NCI-H2196 (cell line): ENCODE data around the gene ZNF662.
A peak's percentile ranks its signal among the peaks of the same experiment; 100 is the strongest.
"Not testable (repeated sequence)": the region's sequence is repeated elsewhere in the genome, so short reads cannot be mapped to it uniquely, and the experiment has no call there.

ENCODE experiments used
- DNase-seq: peaks from one replicate; lab custom pipeline; 2025; ENCODE audit not compliant: unreplicated experiment; lab: John Stamatoyannopoulos, UW

ZNF662 gene

GRCh38 chr3:42906070-42906847, at the start of gene ZNF662:
Gene ZNF662, plus strand, starts transcription at chr3:42906142. Its CDS starts 1,973 bp downstream, at chr3:42908115.
- no peak for DNase-seq

GRCh38 chr3:42856544-42856943, 49.4 kb upstream of the ZNF662 start:
- DNase-seq, result no peak

- no peak for DNase-seq
Measured at GRCh38 chr3:42864321-42864950, 41.5 kb upstream of the ZNF662 start.

GRCh38 chr3:42865256-42865655, 40.7 kb upstream of the ZNF662 start:
- no peak for DNase-seq

GRCh38 chr3:42867138-42867537, 38.8 kb upstream of the ZNF662 start:
- DNase-seq, result no peak

- DNase-seq, result no peak
Measured at GRCh38 chr3:42868841-42869240, 37.1 kb upstream of the ZNF662 start.

- DNase-seq, result no peak
Measured at GRCh38 chr3:42871592-42872196, 34.2 kb upstream of the ZNF662 start.

GRCh38 chr3:42872718-42873117, 33.2 kb upstream of the ZNF662 start:
- no peak for DNase-seq

GRCh38 chr3:42873221-42873982, 32.5 kb upstream of the ZNF662 start:
- no peak for DNase-seq

GRCh38 chr3:42874749-42875148, 31.2 kb upstream of the ZNF662 start:
- DNase-seq, result no peak

GRCh38 chr3:42875325-42876151, 30.4 kb upstream of the ZNF662 start, which contains the start of gene CYP8B1:
Gene CYP8B1, minus strand, starts transcription at chr3:42875879. Its CDS starts 63 bp downstream, at chr3:42875816.
- no peak for DNase-seq

GRCh38 chr3:42876401-42876800, 29.5 kb upstream of the ZNF662 start:
- DNase-seq, result no peak

GRCh38 chr3:42876940-42877720, 28.8 kb upstream of the ZNF662 start:
- no peak for DNase-seq

- no peak for DNase-seq
Measured at GRCh38 chr3:42877881-42878280, 28.1 kb upstream of the ZNF662 start.

GRCh38 chr3:42880183-42880582, 25.8 kb upstream of the ZNF662 start:
- no peak for DNase-seq

GRCh38 chr3:42880601-42881451, 25.1 kb upstream of the ZNF662 start:
- DNase-seq, result peak; percentile 49

GRCh38 chr3:42883251-42883930, 22.6 kb upstream of the ZNF662 start:
- not testable (repeated sequence) for DNase-seq

- no peak for DNase-seq
Measured at GRCh38 chr3:42884324-42884723, 21.6 kb upstream of the ZNF662 start.
